Hindlimb muscle (tissue), 1 donor: Measurements from ENCODE around the gene RAD54L. TPM values are rescaled to one million over a fixed set of nuclear protein-coding genes. Genes with fewer than 3 reads are reported as not detected.
"Not testable (repeated sequence)": the region's sequence is repeated elsewhere in the genome, so short reads cannot be mapped to it uniquely, and the experiment has no call there.

Source experiments
- DNase-seq: peaks from one replicate; pipeline ENCODE4 v3.0.0-alpha.2; 2013
- polyA plus RNA-seq: library from polyadenylated mRNA; unstranded; fragments of 120-200 nt; gene quantifications from one replicate; pipeline ENCODE4 v1.2.1, GENCODE V29; 2013; ENCODE audit not compliant: insufficient read length

The RAD54L gene
- polyA plus RNA-seq, 1 donor: 6.7 TPM

DNA sequence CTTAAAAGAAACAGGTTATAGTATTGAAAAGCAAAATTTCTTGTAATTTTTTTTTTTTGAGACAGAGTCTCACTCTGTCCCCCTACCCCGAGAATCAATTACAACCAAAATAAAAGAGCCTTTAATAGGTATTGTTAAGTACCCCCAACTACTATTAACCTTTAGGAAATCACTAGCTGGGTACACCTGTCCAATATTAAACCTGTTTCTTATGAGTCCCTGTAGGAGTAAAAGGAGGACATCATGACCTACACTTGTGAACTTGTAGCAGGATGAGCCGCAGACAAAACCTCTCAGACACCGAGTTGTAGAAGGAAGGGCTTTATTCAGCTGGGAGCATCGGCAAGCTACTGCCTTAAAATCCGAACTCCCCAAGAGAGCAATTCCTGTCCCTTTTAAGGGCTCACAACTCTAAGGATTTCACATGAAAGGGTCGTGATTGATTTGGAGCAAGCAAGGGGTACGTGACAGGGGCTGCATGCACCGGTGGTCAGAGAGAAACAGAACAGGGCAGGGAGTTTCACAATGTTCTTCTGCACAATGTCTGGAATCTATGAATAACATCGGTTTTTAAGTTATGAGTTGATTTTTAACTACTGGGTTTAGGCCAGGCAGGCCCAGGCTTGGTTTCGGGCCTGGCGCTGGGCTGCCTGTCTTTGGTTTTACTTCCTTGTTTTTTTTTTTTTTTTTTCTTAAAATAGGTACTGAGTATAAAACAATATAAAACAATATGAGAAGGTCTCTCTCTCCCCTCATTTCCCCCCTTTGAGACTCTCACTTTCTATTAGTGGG, 77.9 kb downstream of the RAD54L start:
- not testable (repeated sequence) for DNase-seq

Other genes with a start within 250 kb of the RAD54L start
- gene PIK3R3, start 115.1 kb upstream of the RAD54L start, polyA plus RNA-seq: 12.8 TPM
- gene TSPAN1, start 72.7 kb upstream of the RAD54L start, polyA plus RNA-seq: not detected
- gene P3R3URF, start 71.3 kb upstream of the RAD54L start, polyA plus RNA-seq: not detected
- 47.4 TPM for gene POMGNT1, start 49.3 kb upstream of the RAD54L start, polyA plus RNA-seq
- gene LURAP1, start 44.4 kb upstream of the RAD54L start, polyA plus RNA-seq: 0.88 TPM
- 63.3 TPM for gene LRRC41, start 55.9 kb downstream of the RAD54L start, polyA plus RNA-seq
- gene UQCRH, start 55.9 kb downstream of the RAD54L start, polyA plus RNA-seq: 242 TPM
- gene NSUN4, start 93.0 kb downstream of the RAD54L start, polyA plus RNA-seq: 16.3 TPM
- gene FAAH, start 146.6 kb downstream of the RAD54L start, polyA plus RNA-seq: 26.5 TPM
- not detected for gene DMBX1, start 242.1 kb downstream of the RAD54L start, polyA plus RNA-seq